GM12801 (cell line): ENCODE measurements around the gene ZSWIM9.

Experiments
- CTCF ChIP-seq: IDR thresholded peaks from one replicate; pipeline ENCODE4 v1.5.1; 2011; ENCODE audit warnings: control low read depth; ENCODE audit not compliant: insufficient read length; ENCODE audit errors: extremely low read depth

The ZSWIM9 gene

DNA sequence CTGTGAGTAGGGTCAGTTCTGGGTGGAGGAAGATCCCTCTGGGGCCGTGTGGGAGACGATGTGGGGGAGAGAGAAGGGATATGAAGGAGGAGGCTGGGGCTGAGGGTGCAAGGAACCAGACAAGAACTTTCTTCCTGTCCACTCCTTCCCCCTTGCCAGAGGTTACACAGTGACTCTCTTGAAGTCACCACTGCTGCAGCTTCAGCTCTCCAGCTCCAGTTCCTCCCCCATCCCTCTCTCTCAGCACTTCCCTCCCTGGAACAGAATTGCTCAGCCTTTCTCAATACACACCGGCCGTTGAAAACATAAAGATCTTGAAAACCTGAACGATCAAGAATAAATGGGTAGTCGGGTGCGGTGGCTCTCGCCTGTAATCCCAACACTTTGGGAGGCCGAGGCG lies 5.1 kb downstream of the ZSWIM9 start:
- no peak for TF ChIP-seq CTCF

GRCh38 chr19:48176226-48176625 lies 5.7 kb downstream of the ZSWIM9 start:
- no peak for TF ChIP-seq CTCF

DNA sequence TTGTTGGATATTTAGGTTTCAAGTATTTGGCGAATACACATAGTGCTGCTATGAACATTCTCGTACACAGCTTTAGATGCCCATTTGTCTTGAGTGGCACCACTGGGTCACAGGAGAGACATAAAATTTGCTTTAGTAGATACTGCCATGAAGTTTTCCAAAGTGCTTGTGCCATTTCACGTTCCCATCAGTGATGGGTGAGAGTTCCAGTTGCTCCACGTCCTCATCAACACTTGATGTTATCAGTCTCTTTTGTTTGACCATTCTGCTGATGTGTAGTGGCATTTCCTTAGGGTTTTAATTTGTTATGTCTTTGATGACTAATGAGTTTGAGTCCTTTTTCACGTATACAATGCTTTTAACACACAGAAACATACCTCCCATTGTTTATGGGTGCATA lies 11.0 kb downstream of the ZSWIM9 start:
- no peak for TF ChIP-seq CTCF

GRCh38 chr19:48182434-48182833 lies 12.0 kb downstream of the ZSWIM9 start:
- no peak for TF ChIP-seq CTCF

GRCh38 chr19:48183356-48183755 lies 12.9 kb downstream of the ZSWIM9 start:
- TF ChIP-seq CTCF, result no peak

DNA sequence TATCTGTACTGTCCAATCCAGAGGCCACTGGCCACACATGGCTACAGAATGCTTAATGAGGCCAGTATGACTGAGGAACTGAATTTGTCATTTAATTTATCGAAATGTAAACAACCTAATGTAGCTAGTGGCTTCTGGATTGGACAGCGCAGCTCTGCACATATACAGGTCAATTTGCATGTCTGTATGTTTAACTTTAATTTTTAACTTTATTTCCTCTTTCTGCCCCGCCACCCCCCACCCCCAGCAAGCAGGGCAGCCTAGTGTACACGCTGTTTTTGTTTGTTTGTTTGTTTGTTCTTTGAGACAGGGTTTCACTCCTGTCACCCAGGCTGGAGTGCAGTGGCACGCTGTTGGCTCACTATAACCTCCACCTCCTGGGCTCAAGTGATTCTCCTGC lies 15.5 kb downstream of the ZSWIM9 start:
- TF ChIP-seq CTCF, result no peak

DNA sequence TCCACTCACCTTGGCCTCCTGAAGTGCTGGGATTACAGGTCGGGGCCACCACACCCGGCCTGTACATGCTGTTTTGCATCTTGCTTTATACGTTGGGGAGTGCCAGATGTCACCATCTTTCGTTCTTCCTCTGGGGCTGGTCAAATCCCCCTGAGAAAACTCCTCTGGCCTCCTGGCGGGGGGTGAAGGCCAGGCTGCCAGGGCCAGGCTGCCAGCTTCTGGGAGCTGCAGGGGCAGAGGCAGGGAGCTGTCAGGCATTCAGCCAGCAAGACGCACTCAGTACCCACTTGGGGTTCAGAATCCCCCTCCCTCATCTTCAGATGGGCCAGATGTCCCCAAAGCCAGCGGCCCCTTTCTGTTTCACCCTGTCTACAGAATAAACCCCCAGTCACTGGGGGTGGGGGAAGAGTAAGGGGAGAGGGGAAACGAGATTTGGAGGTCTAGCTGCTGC lies 16.1 kb downstream of the ZSWIM9 start:
- TF ChIP-seq CTCF, result no peak
